HG02870 (cell line): ENCODE data around the gene FBXW12.

Experiments
- ATAC-seq: cut with Tn5 transposase; IDR thresholded peaks from one replicate; pipeline ENCODE4 v1.9.1; 2021; ENCODE audit warnings: mild to moderate bottlenecking, moderate library complexity; ENCODE audit not compliant: unreplicated experiment

Gene FBXW12

GRCh38 chr3:48419149-48419548, 47.1 kb downstream of the FBXW12 start:
- no peak for ATAC-seq

GRCh38 chr3:48419597-48419996, 47.6 kb downstream of the FBXW12 start:
- no peak for ATAC-seq

GRCh38 chr3:48420561-48420960, 48.5 kb downstream of the FBXW12 start:
- ATAC-seq, result no peak

GRCh38 chr3:48422272-48422671, 50.3 kb downstream of the FBXW12 start:
- no peak for ATAC-seq

- no peak for ATAC-seq
These were observed 50.7 kb downstream of the FBXW12 start for GRCh38 chr3:48422681-48423080.

- no peak for ATAC-seq
These were observed 51.3 kb downstream of the FBXW12 start for GRCh38 chr3:48423241-48423882.

- no peak for ATAC-seq
These were observed 52.1 kb downstream of the FBXW12 start for GRCh38 chr3:48423883-48424695.

GRCh38 chr3:48425281-48425812, 53.3 kb downstream of the FBXW12 start:
- ATAC-seq, result no peak

GRCh38 chr3:48426401-48426909, 54.4 kb downstream of the FBXW12 start:
- ATAC-seq, result no peak

- ATAC-seq, result no peak
These were observed 55.1 kb downstream of the FBXW12 start for GRCh38 chr3:48426944-48427629.

GRCh38 chr3:48427630-48427962, 55.6 kb downstream of the FBXW12 start:
- no peak for ATAC-seq

- no peak for ATAC-seq
These were observed 56.1 kb downstream of the FBXW12 start for GRCh38 chr3:48428088-48428571.

GRCh38 chr3:48428572-48429316, 56.7 kb downstream of the FBXW12 start:
- no peak for ATAC-seq

GRCh38 chr3:48429317-48429959, 57.4 kb downstream of the FBXW12 start:
- ATAC-seq, result no peak

GRCh38 chr3:48429960-48430707, 58.1 kb downstream of the FBXW12 start, which contains the start of gene PLXNB1:
Gene PLXNB1 (minus strand): TSS chr3:48430086. CDS start chr3:48424611, 5,475 bp downstream.
- no peak for ATAC-seq

- ATAC-seq, result no peak
These were observed 58.7 kb downstream of the FBXW12 start for GRCh38 chr3:48430708-48431101.

GRCh38 chr3:48431224-48432029, 59.4 kb downstream of the FBXW12 start:
- ATAC-seq, result no peak
